BLaER1 (cell line): ENCODE data around the gene LIPH.
A peak's percentile ranks its signal among the peaks of the same experiment; 100 is the strongest.
"Not testable (repeated sequence)": the region's sequence is repeated elsewhere in the genome, so short reads cannot be mapped to it uniquely, and the experiment has no call there.

ENCODE experiments used
- H3K27ac ChIP-seq: shearing (Covaris generic); formaldehyde crosslinking; 2 replicates; pipeline ENCODE4 v1.8.1; 2022
- H3K27me3 ChIP-seq: shearing (Covaris generic); formaldehyde crosslinking; 2 replicates; pipeline ENCODE4 v1.8.1; 2022
- H3K36me3 ChIP-seq: shearing (Covaris generic); formaldehyde crosslinking; 2 replicates; pipeline ENCODE4 v1.8.1; 2022
- H3K4me1 ChIP-seq: shearing (Covaris generic); formaldehyde crosslinking; 2 replicates; pipeline ENCODE4 v1.8.1; 2022
- H3K4me2 ChIP-seq: shearing (Covaris generic); formaldehyde crosslinking; 2 replicates; pipeline ENCODE4 v1.8.1; 2022
- H3K4me3 ChIP-seq: shearing (Covaris generic); formaldehyde crosslinking; 2 replicates; pipeline ENCODE4 v1.8.1; 2022
- H3K9ac ChIP-seq: shearing (Covaris generic); formaldehyde crosslinking; 2 replicates; pipeline ENCODE4 v1.8.1; 2022
- H3K9me3 ChIP-seq: shearing (Covaris generic); formaldehyde crosslinking; 2 replicates; pipeline ENCODE4 v1.8.1; 2022
- H4K20me1 ChIP-seq: shearing (Covaris generic); formaldehyde crosslinking; 2 replicates; pipeline ENCODE4 v1.8.1; 2022
- Cebpa-rat ChIP-seq: shearing (Covaris generic); IDR thresholded peaks from 2 replicates; pipeline ENCODE4 v1.8.1; 2022

The LIPH gene

GRCh38 chr3:185552358-185552877 is at the start of gene LIPH:
Gene LIPH (minus strand): TSS chr3:185552588. CDS start chr3:185552471, 117 bp downstream.
- Histone ChIP-seq H3K4me3 (no peak within 1 kb of the TSS), H3K36me3 (no peaks in the 10 kb centered on the region), H4K20me1 (no peaks in the 10 kb centered on the region), H3K9ac (no peak within 1 kb of the TSS), H3K27ac (no peak within 1 kb of the TSS), H3K4me1 (no peaks in the 10 kb centered on the region), H3K9me3 (no peaks in the 10 kb centered on the region), H3K27me3 (no peaks in the 10 kb centered on the region), H3K4me2 (no peak within 1 kb of the TSS)
- no peak for TF ChIP-seq Cebpa-rat

GRCh38 chr3:185595526-185595925 is 43.1 kb upstream of the LIPH start:
- H3K27me3 ChIP-seq = no peaks in the 10 kb centered on the region
- H3K4me2 ChIP-seq = peak overlapping the region; percentile 14; the same call in 1 of the 2 replicates
- no peaks in the 10 kb centered on the region for H3K9me3 ChIP-seq
- no peak for TF ChIP-seq Cebpa-rat
- peaks cover 28% of the 10 kb centered on the region for H3K4me1 ChIP-seq
- H3K9ac ChIP-seq = no peak overlapping the region
- peaks cover 81% of the 10 kb centered on the region for H3K36me3 ChIP-seq
- no peaks in the 10 kb centered on the region for H4K20me1 ChIP-seq
- no peak overlapping the region for H3K4me3 ChIP-seq
- H3K27ac ChIP-seq = no peak overlapping the region

GRCh38 chr3:185594073-185594472 is 41.7 kb upstream of the LIPH start:
- no peak for TF ChIP-seq Cebpa-rat
- Histone ChIP-seq H3K27me3 (no peaks in the 10 kb centered on the region), H3K9ac (no peak overlapping the region), H3K4me1 (peaks cover 28% of the 10 kb centered on the region), H3K4me3 (no peak overlapping the region), H4K20me1 (peaks cover 6% of the 10 kb centered on the region; the same call in 1 of the 2 replicates), H3K36me3 (peaks cover 74% of the 10 kb centered on the region), H3K27ac (peak overlapping the region; percentile 16; the same call in 1 of the 2 replicates), H3K9me3 (no peaks in the 10 kb centered on the region), H3K4me2 (peak overlapping the region; percentile 29)

GRCh38 chr3:185586686-185587039 is 34.3 kb upstream of the LIPH start:
- no peaks in the 10 kb centered on the region for H3K9me3 ChIP-seq
- H3K27me3 ChIP-seq = no peaks in the 10 kb centered on the region
- H3K27ac ChIP-seq = peak overlapping the region; percentile 90
- peak overlapping the region; percentile 85 for H3K4me2 ChIP-seq
- H3K4me3 ChIP-seq = peak overlapping the region; percentile 96
- H3K9ac ChIP-seq = peak overlapping the region; percentile 95
- H3K36me3 ChIP-seq = peaks cover 18% of the 10 kb centered on the region
- no peak for TF ChIP-seq Cebpa-rat
- peaks cover 39% of the 10 kb centered on the region for H3K4me1 ChIP-seq
- peaks cover 6% of the 10 kb centered on the region; the same call in 1 of the 2 replicates for H4K20me1 ChIP-seq

GRCh38 chr3:185585859-185586685 is 33.7 kb upstream of the LIPH start, which contains the start of gene SENP2:
Gene SENP2 (plus strand): TSS chr3:185586295. CDS start chr3:185586414, 119 bp downstream.
- peak within 1 kb of the TSS; percentile 96 for H3K4me3 ChIP-seq
- H4K20me1 ChIP-seq = peaks cover 6% of the 10 kb centered on the region; the same call in 1 of the 2 replicates
- H3K4me1 ChIP-seq = peaks cover 39% of the 10 kb centered on the region
- H3K36me3 ChIP-seq = peaks cover 12% of the 10 kb centered on the region
- H3K27ac ChIP-seq = peak within 1 kb of the TSS; percentile 90
- H3K9me3 ChIP-seq = no peaks in the 10 kb centered on the region
- TF ChIP-seq Cebpa-rat = no peak
- H3K9ac ChIP-seq = peak within 1 kb of the TSS; percentile 95
- H3K4me2 ChIP-seq = peak within 1 kb of the TSS; percentile 85
- no peaks in the 10 kb centered on the region for H3K27me3 ChIP-seq

- Histone ChIP-seq H3K4me1 (peaks cover 39% of the 10 kb centered on the region), H3K4me3 (peak overlapping the region; percentile 96), H4K20me1 (peaks cover 6% of the 10 kb centered on the region; the same call in 1 of the 2 replicates), H3K27ac (peak overlapping the region; percentile 58), H3K9me3 (no peaks in the 10 kb centered on the region), H3K27me3 (no peaks in the 10 kb centered on the region), H3K9ac (peak overlapping the region; percentile 95), H3K4me2 (peak overlapping the region; percentile 81), H3K36me3 (peaks cover 8% of the 10 kb centered on the region)
- no peak for TF ChIP-seq Cebpa-rat
Measured at GRCh38 chr3:185585518-185585858, 33.1 kb upstream of the LIPH start.

- Histone ChIP-seq H3K9ac (no peak overlapping the region), H4K20me1 (peaks cover 3% of the 10 kb centered on the region; the same call in 1 of the 2 replicates), H3K4me1 (peaks cover 39% of the 10 kb centered on the region), H3K27me3 (no peaks in the 10 kb centered on the region), H3K4me3 (no peak overlapping the region), H3K27ac (no peak overlapping the region), H3K9me3 (no peaks in the 10 kb centered on the region), H3K36me3 (0 out of 2 replicates have a peak, but pooled peaks cover 2% of the 10 kb centered on the region), H3K4me2 (no peak overlapping the region)
- no peak for TF ChIP-seq Cebpa-rat
Measured at GRCh38 chr3:185584686-185585085, 32.3 kb upstream of the LIPH start.

- no peak overlapping the region for H3K4me2 ChIP-seq
- H3K27ac ChIP-seq = no peak overlapping the region
- H3K4me1 ChIP-seq = peaks cover 39% of the 10 kb centered on the region
- no peak overlapping the region for H3K9ac ChIP-seq
- H3K36me3 ChIP-seq = no peaks in the 10 kb centered on the region
- no peaks in the 10 kb centered on the region for H3K27me3 ChIP-seq
- no peaks in the 10 kb centered on the region for H3K9me3 ChIP-seq
- TF ChIP-seq Cebpa-rat = no peak
- no peaks in the 10 kb centered on the region for H4K20me1 ChIP-seq
- no peak overlapping the region for H3K4me3 ChIP-seq
Measured at GRCh38 chr3:185583925-185584324, 31.5 kb upstream of the LIPH start.

GRCh38 chr3:185582871-185583270 is 30.5 kb upstream of the LIPH start:
- Histone ChIP-seq H3K36me3 (no peaks in the 10 kb centered on the region), H3K4me3 (no peak overlapping the region), H3K4me2 (peak overlapping the region; percentile 28), H3K27ac (no peak overlapping the region), H3K9me3 (no peaks in the 10 kb centered on the region), H4K20me1 (no peaks in the 10 kb centered on the region), H3K4me1 (peaks cover 30% of the 10 kb centered on the region), H3K9ac (no peak overlapping the region), H3K27me3 (no peaks in the 10 kb centered on the region)
- no peak for TF ChIP-seq Cebpa-rat

- no peaks in the 10 kb centered on the region for H3K9me3 ChIP-seq
- H3K27ac ChIP-seq = no peak overlapping the region
- H3K36me3 ChIP-seq = no peaks in the 10 kb centered on the region
- 0 out of 2 replicates have a peak overlapping the region, but pooled peaks have one; percentile 34 for H3K9ac ChIP-seq
- H3K27me3 ChIP-seq = no peaks in the 10 kb centered on the region
- no peaks in the 10 kb centered on the region for H4K20me1 ChIP-seq
- peaks cover 23% of the 10 kb centered on the region for H3K4me1 ChIP-seq
- H3K4me3 ChIP-seq = no peak overlapping the region
- H3K4me2 ChIP-seq = peak overlapping the region; percentile 28
- TF ChIP-seq Cebpa-rat = no peak
Measured at GRCh38 chr3:185582236-185582635, 29.8 kb upstream of the LIPH start.

GRCh38 chr3:185575108-185575869 is 22.9 kb upstream of the LIPH start:
- H4K20me1 ChIP-seq, H3K4me3 ChIP-seq, H3K9ac ChIP-seq, H3K4me1 ChIP-seq, H3K36me3 ChIP-seq, H3K27ac ChIP-seq, H3K4me2 ChIP-seq, H3K27me3 ChIP-seq: not testable (repeated sequence)
- H3K9me3 ChIP-seq = peaks cover 24% of the 10 kb centered on the region
